Left lung (tissue), 10 donors: ENCODE data around the gene ZFP36L2. TPM values are rescaled to one million over a fixed set of nuclear protein-coding genes. Genes with fewer than 3 reads are reported as not detected.
A peak's percentile ranks its signal among the peaks of the same experiment; 100 is the strongest.

Experiments used
- ATAC-seq: fragments of 200-7000 bp; cut with Tn5 transposase; one replicate; pipeline ENCODE4 v1.9.1; 2020; ENCODE audit warnings: moderate library complexity
- DNase-seq, 4 donors: peaks; one replicate each; pipeline ENCODE4 v3.0.0-alpha.2; 2013 to 2020
- H3K27ac ChIP-seq, 2 donors: fragments of 200-600 bp; sonication (generic) in 1 of 2; one replicate each; pipeline versions ENCODE4 v1.5.0 to v1.8.0; 2020 to 2021
- H3K27me3 ChIP-seq, 2 donors: fragments of 200-600 bp; sonication (generic) in 1 of 2; one replicate each; pipeline versions ENCODE4 v1.5.0 to v1.8.0; 2020 to 2021
- H3K36me3 ChIP-seq, 2 donors: fragments of 200-600 bp; sonication (generic) in 1 of 2; one replicate each; pipeline versions ENCODE4 v1.5.0 to v1.8.0; 2020 to 2021
- H3K4me1 ChIP-seq, 2 donors: fragments of 200-600 bp; one replicate each; pipeline ENCODE4 v1.8.0; 2021
- H3K4me3 ChIP-seq, 2 donors: fragments of 200-600 bp; sonication (generic) in 1 of 2; one replicate each; pipeline versions ENCODE4 v1.5.0 to v1.8.0; 2020 to 2021; ENCODE audit warnings: mild to moderate bottlenecking in 1 of 2
- H3K9me3 ChIP-seq, 2 donors: fragments of 200-600 bp; sonication (generic) in 1 of 2; one replicate each; pipeline versions ENCODE4 v1.5.0 to v1.8.0; 2020 to 2021
- intact Hi-C, 2 donors: fragments of 100-400 bp; cut with DNase I; formaldehyde crosslinking; loops; one replicate each; pipeline versions ENCODE4 v1.11.2 to v1.14.2; 2022
- polyA plus RNA-seq, 6 donors: library from polyadenylated mRNA; unstranded; fragments of 120-200 nt; gene quantifications; one replicate each; pipeline ENCODE4 v1.2.1, GENCODE V29; 2013; ENCODE audit not compliant: insufficient read length in 6 of 6
- total RNA-seq, 2 donors: library from RNA; stranded (reverse); fragmentation: NEBNext Ultra II Directional; extraction: Animal tissue kit (Norgen Biotek cat#: 25700); gene quantifications; one replicate each; pipeline ENCODE4 v1.2.1, GENCODE V29; 2021
- TF ChIP-seq, protein P1 (sequence below), 2 donors: fragments of 200-600 bp; sonication (generic) in 1 of 2; IDR thresholded peaks; one replicate each; pipeline versions ENCODE4 v1.5.0 to v1.8.0; 2021; ENCODE audit warnings: antibody characterized with exemption in 2 of 2
- donor health status: DM: no; HTN: yes; CAD: no.
- donor health status: DM: no; HTN: no; CAD: no.

Gene ZFP36L2
- total and polyA plus RNA-seq, 8 donors, result 72.2 to 131 (median 109) TPM

DNA sequence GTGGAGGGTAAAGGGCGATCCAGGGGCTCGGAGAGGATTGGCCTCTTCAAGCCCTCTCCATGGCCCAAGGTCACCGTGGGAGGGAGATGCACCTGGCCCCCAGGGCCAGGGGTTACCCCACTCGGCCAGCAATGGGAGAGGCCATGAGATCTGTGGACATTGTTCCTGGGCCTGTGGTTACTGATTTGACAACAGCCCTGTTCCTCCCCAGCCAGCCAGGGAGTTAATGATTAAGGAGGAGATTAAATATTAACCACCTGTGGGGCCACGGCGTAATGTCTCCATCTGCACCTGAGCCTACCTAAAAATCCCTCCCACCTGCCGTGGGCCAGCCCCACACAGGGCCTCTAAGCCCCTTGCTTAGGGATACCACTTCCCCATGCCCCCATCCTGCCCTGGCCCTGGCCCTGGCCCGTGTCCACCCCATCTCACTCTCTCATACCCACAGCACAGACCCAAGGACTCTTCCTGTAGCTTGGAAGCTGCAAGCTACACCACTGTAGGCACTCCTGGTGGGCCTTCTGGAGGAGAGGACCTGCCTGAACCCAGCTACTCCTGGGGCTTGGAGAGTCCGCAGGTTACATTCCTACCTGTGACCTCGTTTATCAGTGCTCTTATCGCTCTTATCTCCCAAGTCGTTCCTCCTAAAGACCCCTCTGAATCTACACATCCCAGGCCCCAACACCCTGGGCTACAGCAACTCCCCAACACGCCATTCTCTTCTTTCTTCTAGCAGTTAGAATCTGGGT, 32.1 kb downstream of the ZFP36L2 start:
- DNase-seq (peak in 2 of 4 donors; percentile 42 to 74), ATAC-seq (peak; percentile 85)
- H3K27me3 ChIP-seq, result no peaks in the 10 kb centered on the region
- no peaks in the 10 kb centered on the region for H3K9me3 ChIP-seq
- peak overlapping the region; percentile 58 to 65 for H3K27ac ChIP-seq
- TF ChIP-seq, protein P1, sequence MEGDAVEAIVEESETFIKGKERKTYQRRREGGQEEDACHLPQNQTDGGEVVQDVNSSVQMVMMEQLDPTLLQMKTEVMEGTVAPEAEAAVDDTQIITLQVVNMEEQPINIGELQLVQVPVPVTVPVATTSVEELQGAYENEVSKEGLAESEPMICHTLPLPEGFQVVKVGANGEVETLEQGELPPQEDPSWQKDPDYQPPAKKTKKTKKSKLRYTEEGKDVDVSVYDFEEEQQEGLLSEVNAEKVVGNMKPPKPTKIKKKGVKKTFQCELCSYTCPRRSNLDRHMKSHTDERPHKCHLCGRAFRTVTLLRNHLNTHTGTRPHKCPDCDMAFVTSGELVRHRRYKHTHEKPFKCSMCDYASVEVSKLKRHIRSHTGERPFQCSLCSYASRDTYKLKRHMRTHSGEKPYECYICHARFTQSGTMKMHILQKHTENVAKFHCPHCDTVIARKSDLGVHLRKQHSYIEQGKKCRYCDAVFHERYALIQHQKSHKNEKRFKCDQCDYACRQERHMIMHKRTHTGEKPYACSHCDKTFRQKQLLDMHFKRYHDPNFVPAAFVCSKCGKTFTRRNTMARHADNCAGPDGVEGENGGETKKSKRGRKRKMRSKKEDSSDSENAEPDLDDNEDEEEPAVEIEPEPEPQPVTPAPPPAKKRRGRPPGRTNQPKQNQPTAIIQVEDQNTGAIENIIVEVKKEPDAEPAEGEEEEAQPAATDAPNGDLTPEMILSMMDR (IDR thresholded peaks at IDR 0.05), result no peak
- no peak overlapping the region for H3K4me3 ChIP-seq
- H3K36me3 ChIP-seq, result no peaks in the 10 kb centered on the region
- peaks cover 3 to 38% of the 10 kb centered on the region in 2 donors for H3K4me1 ChIP-seq
- intact Hi-C loops, result no loop called here

DNA sequence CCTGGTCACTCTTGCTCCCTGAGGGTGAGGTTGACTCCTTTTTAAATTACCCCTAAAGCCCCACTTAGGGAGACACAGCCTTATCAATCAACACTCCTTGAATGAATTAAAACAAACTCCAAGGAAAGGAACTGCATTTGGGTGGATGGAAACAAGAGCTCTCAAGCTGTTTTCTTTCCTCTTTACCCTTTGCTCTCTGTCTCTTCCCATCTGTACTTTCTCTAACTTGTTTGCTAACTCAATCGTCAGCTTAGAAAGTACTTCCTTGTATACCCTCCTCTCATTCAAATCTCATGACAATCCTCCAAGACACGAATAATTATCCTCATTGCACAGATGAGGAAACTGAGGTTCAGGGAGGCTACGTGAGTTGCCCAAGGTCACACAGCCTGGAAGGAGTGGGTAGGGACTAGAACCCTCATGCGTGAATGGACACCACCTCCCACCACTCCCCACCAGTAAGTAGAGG, 32.7 kb downstream of the ZFP36L2 start:
- Histone ChIP-seq H3K4me3 (no peak overlapping the region), H3K4me1 (peaks cover 3 to 38% of the 10 kb centered on the region in 2 donors), H3K27me3 (no peaks in the 10 kb centered on the region), H3K27ac (peak overlapping the region; percentile 58 to 65), H3K9me3 (no peaks in the 10 kb centered on the region), H3K36me3 (no peaks in the 10 kb centered on the region)
- DNase-seq (no peak), ATAC-seq (peak; percentile 45)
- intact Hi-C loops, result no loop called here
- TF ChIP-seq, protein P1 (IDR thresholded peaks at IDR 0.05), result no peak

DNA sequence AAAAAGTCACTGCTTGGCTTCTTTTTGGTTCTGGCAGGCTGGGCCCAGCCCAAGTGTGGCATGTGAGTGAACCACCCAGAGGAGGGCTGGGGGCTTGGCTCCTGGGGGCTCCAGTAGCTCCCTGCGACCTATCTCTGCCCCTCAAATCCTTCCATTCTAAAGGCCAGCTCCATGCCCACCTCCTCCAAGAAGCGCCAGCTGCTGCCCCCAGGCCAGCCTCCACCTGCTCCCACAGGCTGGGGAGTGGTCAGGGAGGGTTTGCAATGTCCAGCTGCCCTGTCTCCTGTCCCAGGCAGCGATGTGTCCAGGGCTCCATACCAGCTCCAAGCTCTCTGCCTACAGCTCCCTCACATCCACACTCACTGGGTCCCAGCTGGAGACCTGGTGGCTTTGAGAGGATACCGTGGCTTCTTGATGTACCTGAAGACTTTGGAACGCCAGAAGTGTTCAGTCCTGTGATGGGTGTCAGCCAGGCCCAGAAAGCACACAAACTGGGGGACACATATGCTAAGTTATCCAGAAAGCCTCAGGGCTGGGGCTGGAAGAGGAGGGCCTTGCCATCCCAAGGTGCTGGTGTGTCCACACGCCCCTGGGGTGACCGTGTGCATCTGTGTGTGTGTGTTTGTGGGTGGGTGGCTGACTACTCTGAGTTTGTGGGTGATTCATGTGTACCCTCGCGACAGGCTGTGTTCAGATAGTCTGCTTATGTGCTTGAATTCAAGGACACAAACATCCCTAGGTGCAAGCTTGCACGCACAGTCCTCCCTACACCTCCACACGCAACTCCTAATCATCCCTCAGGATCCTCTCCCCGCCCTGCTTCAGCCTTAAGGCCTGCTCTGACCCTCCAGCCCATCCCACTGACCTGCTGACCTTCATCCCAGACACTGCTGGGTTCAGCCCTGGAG, 33.4 kb downstream of the ZFP36L2 start:
- ATAC-seq, result peak; percentile 7
- H3K4me1 ChIP-seq, result peaks cover 3 to 38% of the 10 kb centered on the region in 2 donors
- H3K27ac ChIP-seq, result peak overlapping the region; percentile 58 to 65

GRCh38 chr2:43191947-43192516, 34.4 kb downstream of the ZFP36L2 start:
- no peak overlapping the region for H3K27ac ChIP-seq
- ATAC-seq (no peak), DNase-seq (no peak)
- H3K36me3 ChIP-seq, result no peaks in the 10 kb centered on the region
- TF ChIP-seq, protein P1 (IDR thresholded peaks at IDR 0.05), result no peak
- H3K4me1 ChIP-seq, result peaks cover 3 to 32% of the 10 kb centered on the region in 2 donors
- intact Hi-C loops, result no loop called here
- H3K4me3 ChIP-seq, result no peak overlapping the region
- H3K9me3 ChIP-seq, result no peaks in the 10 kb centered on the region
- no peaks in the 10 kb centered on the region for H3K27me3 ChIP-seq

More for the DNA sequence above, 33.4 kb downstream of the ZFP36L2 start:
- H3K27me3 ChIP-seq, result no peaks in the 10 kb centered on the region
- TF ChIP-seq, protein P1 (IDR thresholded peaks at IDR 0.05), result no peak
- no peak for DNase-seq
- intact Hi-C loops, result no loop called here
- no peak overlapping the region for H3K4me3 ChIP-seq
- H3K9me3 ChIP-seq, result no peaks in the 10 kb centered on the region
- no peaks in the 10 kb centered on the region for H3K36me3 ChIP-seq
